Breast epithelium (tissue), 3 donors: ENCODE data around the gene BTAF1.

ENCODE experiments used
- CTCF ChIP-seq, 3 donors: fragments of 450-650 bp; IDR thresholded peaks; one replicate each; pipeline ENCODE4 v1.5.1; 2016 to 2017; ENCODE audit warnings: antibody characterized with exemption in 3 of 3, mild to moderate bottlenecking in 3 of 3, moderate library complexity in 3 of 3
- POLR2A ChIP-seq: fragments of 450-650 bp; IDR thresholded peaks from one replicate; pipeline ENCODE4 v1.6.1; 2016; ENCODE audit warnings: antibody characterized with exemption, mild to moderate bottlenecking, moderate library complexity

- TF ChIP-seq CTCF (IDR thresholded peaks at IDR 0.05) (no peak), POLR2A (no peak)
These were observed 78.0 kb downstream of the BTAF1 start for GRCh38 chr10:92001581-92001980.
